Measurements from ENCODE around the gene UBE2Z. TPM values are rescaled to one million over a fixed set of nuclear protein-coding genes. Genes with fewer than 3 reads are reported as not detected.

Gene UBE2Z
- total and polyA plus RNA-seq, 9 of the 15 experiments (the other 6 are each of a cell fraction or from before 2014, with no cell fraction given) = 11.8 to 89.0 (median 38.2) TPM

- peak; percentile 88 for TF ChIP-seq POLR2H (tag; IDR thresholded peaks at IDR 0.05; ENCODE audit: low read depth)
- no peak for TF ChIP-seq ZNF324 (CRISPR knock-in tag; IDR thresholded peaks at IDR 0.05)
- no peak for TF ChIP-seq NFE2L1 (tag; IDR thresholded peaks at IDR 0.05; ENCODE audit: borderline replicate concordance, low read depth)
- no peak for TF ChIP-seq HNRNPK (IDR thresholded peaks at IDR 0.05; ENCODE audit: low read depth, low read length, poor library complexity, severe bottlenecking)
- peak; percentile 78 for TF ChIP-seq GABPB1 (CRISPR knock-in tag; IDR thresholded peaks at IDR 0.05)
- TF ChIP-seq JUN (IDR thresholded peaks at IDR 0.05; ENCODE audit: borderline replicate concordance, low read depth, low read length) = no peak
- TF ChIP-seq JUN (CRISPR knock-in tag; IDR thresholded peaks at IDR 0.05; ENCODE audit: borderline replicate concordance) = no peak
- TF ChIP-seq FOXP4 (CRISPR knock-in tag; IDR thresholded peaks at IDR 0.05; ENCODE audit: borderline replicate concordance) = no peak
- TF ChIP-seq WHSC1 (IDR thresholded peaks at IDR 0.05; ENCODE audit: low read length) = no peak
- TF ChIP-seq TRIM25 (IDR thresholded peaks at IDR 0.05; ENCODE audit: borderline replicate concordance) = peak; percentile 59; the same call in 1 of the 2 replicates
- TF ChIP-seq IFI16 (CRISPR knock-in tag; IDR thresholded peaks at IDR 0.05) = no peak
- TF ChIP-seq SUPT5H (IDR thresholded peaks at IDR 0.05) = peak; percentile 93
- no peak for TF ChIP-seq E2F4 (CRISPR knock-in tag; IDR thresholded peaks at IDR 0.05; ENCODE audit: low read depth)
- TF ChIP-seq SRSF7 (optimal IDR thresholded peaks at IDR 0.05; ENCODE audit: low read depth, low read length) = no peak
- TF ChIP-seq JUND (IDR thresholded peaks at IDR 0.05; ENCODE audit: borderline replicate concordance, low read depth, low read length) = peak; percentile 45; the same call in 1 of the 2 replicates
- no peak; the same call in 2 of the 3 replicates for TF ChIP-seq JUND (tag; IDR thresholded peaks at IDR 0.05; ENCODE audit: borderline replicate concordance, low read depth, low read length)
- no peak for TF ChIP-seq CHD4 (IDR thresholded peaks at IDR 0.05; ENCODE audit: insufficient read depth, insufficient replicate concordance, low read depth, low read length, poor library complexity, severe bottlenecking)
- no peak for TF ChIP-seq FOXA3 (CRISPR knock-in tag; conservative IDR thresholded peaks at IDR 0.05 in 1 of 2, IDR thresholded peaks at IDR 0.05 in 1 of 2)
- TF ChIP-seq SRSF9 (IDR thresholded peaks at IDR 0.05; ENCODE audit: borderline replicate concordance, low read depth, low read length) = no peak
- TF ChIP-seq ARID3A (IDR thresholded peaks at IDR 0.05; ENCODE audit: borderline replicate concordance, low read depth, low read length) = no peak
Observed at GRCh38 chr17:48908047-48908843, at the start of gene UBE2Z (continued).
